ENCODE results near the gene SNX20.

SNX20 gene, protein sequence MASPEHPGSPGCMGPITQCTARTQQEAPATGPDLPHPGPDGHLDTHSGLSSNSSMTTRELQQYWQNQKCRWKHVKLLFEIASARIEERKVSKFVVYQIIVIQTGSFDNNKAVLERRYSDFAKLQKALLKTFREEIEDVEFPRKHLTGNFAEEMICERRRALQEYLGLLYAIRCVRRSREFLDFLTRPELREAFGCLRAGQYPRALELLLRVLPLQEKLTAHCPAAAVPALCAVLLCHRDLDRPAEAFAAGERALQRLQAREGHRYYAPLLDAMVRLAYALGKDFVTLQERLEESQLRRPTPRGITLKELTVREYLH

DNA sequence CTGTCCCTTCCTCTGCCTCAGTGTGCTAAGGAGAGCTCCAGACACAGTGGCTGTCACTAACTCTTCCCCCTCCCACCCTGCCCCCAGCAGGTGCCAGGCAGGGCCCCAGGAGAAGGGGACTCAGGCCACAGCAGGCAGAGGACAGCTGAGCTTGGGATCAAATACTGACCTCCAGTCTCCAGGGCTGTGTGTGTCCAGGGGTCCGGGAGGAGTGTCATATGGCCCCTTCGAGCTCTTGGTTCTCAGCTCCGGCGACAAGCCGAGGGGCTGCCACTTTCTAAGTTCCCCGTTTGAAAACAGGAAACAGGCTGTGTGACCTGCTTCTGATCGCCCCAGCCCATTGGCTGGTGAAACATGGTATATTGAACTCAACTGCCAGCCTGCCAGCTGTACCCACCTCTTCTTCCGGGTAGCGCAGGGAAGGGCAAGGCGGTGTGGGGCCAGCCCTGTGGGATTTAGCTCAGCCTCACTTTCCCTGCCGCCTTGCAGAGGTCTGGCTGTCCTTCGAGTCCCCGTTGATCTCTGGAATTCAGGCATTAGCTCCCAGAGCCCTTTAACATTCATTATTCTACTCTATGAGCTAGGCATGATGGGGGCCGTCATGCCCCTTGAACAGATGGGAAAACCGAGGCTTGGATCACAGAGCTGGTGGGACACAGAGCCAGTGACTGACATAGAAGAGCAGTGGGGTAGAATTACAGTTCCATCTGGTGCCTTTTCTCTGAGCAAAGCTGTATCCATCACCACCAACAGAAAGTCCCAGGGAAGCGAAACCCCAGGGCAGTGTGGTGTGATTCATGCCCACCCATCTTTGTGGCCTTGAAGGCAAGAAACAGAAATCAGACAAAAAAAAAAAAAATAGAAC lies at the start of gene SNX20:
SNX20 (minus strand) TSS at position 292 of the 865 bp plus-strand sequence. CDS start 3,786 bp downstream, outside the sequence.
- DNase-seq, result no peak

DNA sequence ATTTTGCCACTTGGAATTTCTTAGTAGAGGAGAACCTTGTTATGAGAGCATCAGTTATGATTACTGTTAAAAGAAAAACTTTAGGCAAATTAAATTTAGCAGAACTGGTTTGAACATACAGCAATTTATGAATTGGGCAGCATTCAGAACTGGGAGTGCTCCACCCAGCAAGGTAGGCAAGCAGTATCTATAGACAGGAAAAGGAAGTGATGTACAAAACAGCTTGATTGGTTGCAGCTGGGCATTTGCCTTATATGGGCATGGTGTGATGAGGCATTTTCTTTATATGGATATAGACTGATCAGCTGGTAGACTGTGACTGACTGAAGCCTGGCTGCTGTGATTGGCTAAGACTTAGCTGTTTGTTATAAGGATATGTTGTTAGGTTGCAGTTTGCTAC lies 43.2 kb upstream of the SNX20 start:
- no peak for DNase-seq

DNA sequence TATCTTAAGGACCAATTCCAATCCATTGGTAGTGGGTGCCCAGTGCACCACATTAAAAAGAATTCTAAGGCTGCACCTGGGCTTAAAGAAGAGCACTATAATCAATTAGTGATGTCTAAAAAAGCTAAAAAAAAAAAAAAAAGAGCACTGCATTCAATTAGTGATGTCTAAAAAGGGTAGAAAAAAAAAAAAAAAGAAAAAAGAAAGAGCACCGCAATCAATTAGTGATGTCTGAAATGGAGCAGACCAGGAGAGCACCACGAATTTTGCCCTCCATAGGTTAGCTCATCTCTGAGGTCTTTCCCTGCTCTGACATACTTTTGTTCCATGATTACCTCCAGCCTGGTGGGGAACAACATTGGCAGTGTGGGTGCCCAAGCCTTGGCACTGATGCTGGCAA lies 41.8 kb upstream of the SNX20 start:
- no peak for DNase-seq

DNA sequence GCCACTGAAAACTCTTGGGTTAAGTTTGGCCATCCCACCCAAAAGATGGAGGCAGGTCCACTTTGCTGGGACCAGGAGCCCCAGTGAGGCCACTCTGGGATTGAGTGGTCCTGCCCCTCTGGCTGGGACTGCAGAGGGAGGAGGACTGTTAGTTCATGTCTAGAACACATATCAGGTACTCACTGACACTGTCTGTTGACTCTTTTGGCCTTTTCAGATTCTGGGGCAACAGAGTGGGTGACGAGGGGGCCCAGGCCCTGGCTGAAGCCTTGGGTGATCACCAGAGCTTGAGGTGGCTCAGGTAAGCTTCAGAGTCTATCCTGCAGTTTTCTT lies 41.3 kb upstream of the SNX20 start:
- DNase-seq, result no peak

DNA sequence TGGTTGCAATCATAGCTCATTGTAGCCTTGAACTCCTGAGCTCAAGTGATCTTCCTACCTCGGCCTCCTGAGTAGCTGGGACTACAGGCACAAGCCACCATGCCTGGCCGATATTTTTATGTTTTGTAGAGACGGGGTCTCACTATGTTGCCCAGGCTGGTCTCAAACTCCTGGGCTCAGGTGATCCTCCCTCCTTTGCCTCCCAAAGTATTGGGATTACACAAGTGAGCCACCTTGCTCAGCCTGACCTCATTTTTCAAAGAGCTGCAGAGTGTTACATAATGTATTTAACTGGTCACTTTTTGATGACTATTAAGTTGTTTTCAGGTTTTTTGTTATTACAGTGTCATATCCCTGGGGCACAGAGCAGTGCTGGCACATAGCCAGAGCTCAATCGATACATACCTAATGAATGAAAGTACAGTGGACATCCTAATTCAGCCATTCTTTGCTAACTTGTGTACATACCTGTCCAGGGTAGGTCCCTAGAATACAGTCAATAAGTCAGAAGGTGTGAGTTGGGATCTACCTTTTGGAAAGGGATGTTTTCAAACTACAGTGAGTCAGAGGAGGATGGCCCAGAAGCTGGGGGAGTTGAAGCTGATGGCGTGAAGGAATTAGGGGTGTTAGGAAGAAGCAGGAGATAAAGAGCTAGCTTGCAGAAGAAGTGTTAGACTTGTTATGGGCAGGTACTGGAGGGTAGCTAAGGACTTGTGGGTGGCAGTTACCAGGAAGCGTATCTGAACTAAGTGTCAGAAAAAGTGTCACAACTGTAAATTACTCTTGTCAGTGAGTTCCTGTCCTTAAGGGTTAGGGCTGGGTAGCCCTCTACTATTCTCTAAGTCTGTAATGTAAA lies 40.7 kb upstream of the SNX20 start:
- no peak for DNase-seq

DNA sequence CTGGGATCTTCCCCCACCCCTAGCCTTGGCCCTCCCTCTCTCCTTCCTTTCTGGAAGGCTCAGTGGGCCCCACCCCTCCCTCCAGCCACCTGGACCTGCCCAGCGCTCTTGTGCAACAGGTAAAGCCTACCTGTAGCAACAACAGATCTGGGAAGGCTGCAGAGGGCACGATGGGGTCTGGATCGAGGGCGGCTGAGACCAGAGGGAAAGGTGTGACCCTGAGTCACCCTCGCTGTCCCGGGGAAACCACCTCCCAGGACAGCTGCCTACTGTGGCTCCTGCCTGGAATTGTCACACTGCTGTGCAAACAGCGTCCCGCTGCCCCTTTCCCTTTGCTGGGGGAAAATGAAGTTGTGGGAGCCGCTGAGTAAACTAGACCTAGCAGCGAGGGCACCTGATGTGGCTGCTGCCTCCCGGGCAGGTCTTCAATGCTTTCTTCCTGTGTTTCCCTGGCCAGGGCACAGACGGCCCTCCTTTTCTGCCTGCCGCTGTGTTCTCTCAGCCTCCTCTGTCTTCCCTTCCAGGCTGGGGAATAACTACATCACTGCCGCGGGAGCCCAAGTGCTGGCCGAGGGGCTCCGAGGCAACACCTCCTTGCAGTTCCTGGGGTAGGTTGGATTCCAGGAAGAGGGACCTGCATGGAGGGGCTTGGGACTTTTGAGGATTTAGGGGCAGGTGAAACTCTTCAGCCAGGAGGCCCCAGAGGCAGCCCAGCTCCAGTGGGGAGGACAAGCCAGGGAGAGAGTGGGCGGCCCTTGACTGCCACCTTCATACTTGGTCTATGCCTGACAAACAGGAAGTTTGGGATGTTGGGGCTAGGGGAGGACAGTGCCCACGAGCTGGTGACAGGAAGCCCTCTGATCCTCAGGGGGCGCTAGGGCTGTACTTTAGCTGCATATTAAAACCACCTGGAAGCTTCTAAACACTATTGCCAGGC lies 38.6 kb upstream of the SNX20 start:
- no peak for DNase-seq

DNA sequence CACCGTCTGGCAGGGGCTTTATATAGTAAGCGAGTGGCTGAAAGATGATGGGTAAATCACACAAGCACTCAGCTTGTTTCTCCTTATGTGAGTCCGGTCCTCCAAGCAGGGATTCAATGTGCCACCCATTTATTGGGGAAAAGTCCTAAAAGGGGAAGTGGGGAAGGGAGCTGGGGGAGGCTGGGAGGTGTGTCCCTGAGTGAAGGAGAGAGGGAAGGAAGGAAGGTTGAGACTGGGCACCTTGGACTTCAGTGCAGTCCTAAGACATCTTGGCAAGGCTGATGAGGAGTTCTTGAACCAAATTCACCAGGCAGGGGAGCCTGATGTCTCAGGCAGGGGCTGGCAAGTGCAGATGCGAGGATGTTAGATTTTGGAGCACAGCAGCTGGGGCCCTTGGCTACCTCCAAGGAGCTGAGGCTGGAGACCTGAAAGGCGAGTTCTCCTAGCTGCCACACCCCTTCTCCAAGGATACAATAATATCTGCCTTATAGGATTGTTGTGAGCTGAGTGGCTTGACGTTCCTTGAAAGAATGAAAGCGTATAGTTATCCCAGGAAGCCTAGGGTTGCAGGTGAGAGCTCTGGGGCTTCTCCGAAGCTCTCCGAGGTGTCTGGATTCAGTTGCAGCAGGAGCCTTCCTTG lies 37.8 kb upstream of the SNX20 start:
- no peak for DNase-seq

DNA sequence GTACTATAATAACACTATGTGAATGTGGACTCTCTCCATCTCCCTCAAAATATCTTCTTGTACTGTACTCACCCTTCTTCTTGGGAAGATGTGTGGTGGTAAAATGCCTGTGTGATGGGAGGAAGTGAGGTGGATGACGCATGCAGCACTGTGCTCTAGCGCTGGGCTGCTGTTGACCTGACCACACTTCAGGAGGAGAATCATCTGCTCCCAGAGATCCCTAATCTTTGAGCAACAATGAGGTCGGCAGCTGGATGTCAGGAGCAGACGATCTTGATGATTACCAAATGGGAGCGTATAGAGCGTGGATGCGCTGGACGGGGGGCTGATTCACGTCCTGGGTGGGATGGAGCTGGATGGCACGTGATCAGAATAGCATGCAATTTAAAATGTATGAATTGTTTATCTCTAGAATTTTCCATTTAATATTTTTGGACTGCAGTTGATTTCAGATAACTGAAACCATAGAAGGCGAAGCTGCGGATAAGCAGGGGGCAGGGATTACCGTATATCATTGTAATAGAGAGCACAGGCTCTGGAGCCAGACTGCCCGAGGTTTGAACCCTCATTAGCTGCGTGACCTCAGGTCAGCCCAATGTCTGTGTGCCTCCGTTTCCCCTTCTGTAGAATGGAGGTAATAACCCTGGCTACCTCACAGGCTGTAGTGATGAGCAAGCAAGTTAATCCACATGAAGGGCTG lies 37.1 kb upstream of the SNX20 start:
- no peak for DNase-seq

DNA sequence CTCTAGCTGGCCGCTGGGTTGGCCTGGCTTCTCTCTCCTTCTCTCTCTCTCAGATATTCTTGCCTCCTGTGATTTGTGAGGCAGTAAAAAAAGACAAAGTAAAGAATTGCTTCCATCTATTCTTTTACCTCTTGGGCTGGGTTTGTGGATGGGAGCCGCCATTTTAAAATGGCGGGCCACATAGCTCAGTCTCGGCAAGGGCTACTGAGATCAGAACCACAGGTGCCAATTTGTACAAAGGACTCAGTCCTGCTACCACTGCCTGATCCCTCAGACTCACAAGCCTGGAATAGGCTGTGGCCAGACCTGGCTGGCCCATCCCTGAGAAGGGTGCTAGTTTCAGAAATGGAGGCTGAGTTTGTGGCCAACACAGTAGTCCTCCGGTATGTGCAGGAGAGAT lies 36.4 kb upstream of the SNX20 start:
- DNase-seq, result no peak

DNA sequence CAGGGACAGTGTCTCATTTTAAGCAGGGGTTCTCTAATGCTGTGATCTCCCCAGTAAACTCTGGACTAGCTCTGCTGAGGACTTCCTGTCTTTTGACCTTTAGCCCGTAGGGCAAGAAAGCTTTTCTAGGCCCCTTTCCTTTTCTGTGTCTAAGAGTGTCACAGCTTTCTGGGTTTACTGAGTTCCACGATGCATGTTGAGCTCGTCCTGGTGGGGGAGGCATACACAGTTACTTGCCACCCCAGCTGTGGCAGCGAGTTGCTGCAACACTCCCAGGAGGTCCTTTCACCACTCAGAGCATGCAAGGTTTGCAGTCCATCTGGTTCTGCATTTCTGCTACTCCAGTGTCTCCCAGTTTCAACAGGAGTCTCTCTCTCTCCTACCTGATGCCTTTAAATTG lies 36.0 kb upstream of the SNX20 start:
- no peak for DNase-seq

DNA sequence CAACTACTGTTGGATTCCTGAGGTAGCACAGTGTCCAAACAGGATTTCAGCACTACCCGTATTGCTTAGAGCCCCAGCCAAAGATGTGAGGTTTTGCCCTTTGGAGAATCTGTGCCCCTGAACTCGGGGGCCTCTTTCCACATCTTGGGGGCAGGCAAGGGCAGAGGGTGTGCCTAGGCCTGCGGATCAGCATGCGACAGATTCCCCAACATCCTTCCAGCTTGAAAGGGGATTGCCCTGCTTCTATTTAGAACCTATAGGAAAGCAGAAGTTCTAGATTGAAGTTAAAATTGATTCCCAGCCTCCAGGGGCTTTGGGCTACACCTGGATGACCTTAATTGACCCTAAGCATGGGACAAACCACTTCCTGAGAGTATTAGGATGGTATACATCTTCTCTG lies 31.8 kb upstream of the SNX20 start:
- no peak for DNase-seq

DNA sequence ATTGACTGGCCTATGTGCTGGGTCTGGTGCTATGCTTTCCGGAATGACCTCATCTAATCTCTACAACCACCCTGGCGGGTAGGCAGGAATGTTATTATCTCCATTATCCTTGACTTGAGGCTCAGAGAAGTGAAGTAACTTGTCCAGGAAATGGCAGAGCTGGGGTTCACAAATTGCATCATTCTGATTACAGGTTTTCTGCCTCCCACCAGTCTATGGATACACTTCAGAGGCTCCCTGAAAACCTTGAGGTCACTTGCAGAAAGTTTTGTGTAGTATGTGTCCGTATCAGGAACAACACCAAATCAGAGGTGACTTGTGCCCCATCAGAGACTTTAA lies 31.4 kb upstream of the SNX20 start:
- DNase-seq, result no peak

DNA sequence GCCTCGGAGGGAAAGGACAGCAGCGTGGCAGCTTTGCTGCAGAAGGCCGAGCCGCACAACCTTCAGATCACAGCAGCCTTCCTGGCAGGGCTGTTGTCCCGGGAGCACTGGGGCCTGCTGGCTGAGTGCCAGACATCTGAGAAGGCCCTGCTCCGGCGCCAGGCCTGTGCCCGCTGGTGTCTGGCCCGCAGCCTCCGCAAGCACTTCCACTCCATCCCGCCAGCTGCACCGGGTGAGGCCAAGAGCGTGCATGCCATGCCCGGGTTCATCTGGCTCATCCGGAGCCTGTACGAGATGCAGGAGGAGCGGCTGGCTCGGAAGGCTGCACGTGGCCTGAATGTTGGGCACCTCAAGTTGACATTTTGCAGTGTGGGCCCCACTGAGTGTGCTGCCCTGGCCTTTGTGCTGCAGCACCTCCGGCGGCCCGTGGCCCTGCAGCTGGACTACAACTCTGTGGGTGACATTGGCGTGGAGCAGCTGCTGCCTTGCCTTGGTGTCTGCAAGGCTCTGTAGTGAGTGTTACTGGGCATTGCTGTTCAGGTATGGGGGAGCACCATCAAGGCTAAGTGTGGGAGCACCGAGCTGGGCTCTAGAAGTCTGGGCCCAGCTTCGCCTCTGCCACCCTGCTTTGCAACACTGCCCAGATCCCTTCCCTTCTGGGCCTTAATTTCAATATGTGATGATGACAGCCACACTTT lies 30.9 kb upstream of the SNX20 start:
- no peak for DNase-seq

DNA sequence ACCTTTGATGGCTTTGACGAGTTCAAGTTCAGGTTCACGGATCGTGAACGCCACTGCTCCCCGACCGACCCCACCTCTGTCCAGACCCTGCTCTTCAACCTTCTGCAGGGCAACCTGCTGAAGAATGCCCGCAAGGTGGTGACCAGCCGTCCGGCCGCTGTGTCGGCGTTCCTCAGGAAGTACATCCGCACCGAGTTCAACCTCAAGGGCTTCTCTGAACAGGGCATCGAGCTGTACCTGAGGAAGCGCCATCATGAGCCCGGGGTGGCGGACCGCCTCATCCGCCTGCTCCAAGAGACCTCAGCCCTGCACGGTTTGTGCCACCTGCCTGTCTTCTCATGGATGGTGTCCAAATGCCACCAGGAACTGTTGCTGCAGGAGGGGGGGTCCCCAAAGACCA lies 29.9 kb upstream of the SNX20 start:
- DNase-seq, result no peak

DNA sequence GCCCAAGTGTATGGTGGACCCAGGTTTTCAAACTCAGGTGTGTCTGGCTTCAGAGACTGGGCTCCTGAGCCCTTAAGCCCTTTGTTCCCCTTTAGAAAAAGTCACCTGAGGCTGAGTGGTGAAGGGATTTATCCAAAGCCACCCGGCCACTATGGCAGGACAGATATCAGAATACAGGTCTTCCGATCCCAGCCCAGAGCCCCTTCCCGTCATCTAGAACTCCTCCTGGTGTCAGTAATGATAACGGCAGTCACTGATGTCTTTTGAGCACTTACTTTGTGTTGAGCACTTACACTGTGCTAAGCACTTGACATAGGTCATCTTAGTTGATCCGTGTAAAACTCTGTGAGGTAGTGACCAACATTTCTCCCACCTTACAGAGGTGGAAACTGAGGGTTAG lies 28.9 kb upstream of the SNX20 start:
- no peak for DNase-seq

DNA sequence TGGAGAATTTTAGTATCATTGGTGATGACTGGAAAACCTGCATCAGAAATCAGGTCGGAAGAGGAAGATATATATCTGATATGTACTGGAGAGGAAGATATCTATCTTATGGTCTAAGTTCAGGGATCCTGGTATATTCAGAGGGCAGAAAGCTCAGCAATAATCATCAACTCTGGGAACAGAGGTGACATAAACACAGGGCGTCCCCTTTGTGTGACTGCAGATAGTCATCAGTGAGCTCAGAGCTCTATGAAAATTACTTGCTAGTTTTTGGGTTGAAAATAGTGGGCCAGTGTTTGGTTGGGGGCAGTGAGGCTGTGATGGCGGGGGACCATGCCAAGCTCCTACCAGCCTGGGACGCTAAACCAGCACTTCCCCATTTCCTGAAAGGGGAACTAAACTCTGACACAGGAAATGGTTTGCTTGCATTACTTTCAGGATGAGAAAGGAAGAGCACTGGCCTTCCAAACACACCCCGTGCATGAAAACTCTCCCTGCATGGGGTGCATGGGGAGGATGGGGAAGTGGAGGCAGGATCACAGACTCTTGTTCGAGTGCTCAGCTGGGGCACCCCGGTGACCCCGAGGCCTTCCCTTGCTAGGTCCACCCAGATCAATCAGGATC lies 28.1 kb upstream of the SNX20 start:
- no peak for DNase-seq

DNA sequence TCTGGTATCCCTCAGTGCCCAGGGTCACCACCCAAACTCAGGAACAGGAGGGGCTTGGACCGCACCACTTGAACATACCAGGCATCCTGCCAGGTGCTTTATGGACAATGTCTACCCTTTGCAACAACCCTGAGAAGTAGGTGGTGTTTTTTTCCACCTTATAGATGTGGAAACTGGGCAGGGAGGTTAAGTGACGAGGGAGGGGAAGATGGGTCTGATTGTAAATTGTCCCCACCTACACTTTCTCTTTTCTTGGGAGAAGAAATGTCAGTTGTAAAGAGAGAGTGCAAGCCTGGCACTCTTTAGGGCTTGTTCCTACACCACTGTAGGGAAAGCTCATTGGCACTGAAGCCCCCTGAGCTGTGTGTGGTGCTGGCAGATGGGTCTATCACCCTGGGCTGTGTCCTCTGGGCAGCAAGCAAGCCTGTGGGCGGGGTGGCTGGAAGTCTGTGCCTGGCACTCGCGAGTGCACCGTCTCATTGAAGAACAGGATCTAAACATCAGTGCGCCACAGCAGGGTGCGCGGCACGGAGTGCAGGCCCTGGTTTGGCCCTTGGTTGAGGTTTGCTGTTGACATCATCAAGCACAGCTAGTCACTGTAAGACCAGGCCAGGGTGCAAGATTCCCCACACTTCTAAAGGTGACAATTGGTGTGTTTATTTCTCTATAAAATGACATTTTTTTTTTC lies 27.4 kb upstream of the SNX20 start:
- no peak for DNase-seq

DNA sequence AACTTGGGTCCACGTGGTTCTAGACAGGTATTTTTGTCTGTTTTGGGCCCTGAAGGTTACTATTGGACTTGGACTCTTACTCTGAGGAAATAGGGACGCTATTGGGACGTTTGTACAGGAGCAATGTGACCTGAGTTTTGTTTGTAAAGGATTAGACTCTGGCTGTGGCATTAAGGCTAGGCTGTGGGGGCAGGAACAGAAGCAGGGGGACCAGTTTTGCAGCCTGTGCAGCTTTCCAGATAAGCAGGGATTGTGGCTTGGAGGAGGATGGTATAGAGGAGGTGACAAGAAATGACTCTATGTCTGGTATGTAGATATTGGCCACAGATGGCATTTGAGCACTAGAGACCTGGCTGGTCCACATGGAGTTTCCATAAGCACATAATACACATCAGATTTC lies 25.1 kb upstream of the SNX20 start:
- no peak for DNase-seq

DNA sequence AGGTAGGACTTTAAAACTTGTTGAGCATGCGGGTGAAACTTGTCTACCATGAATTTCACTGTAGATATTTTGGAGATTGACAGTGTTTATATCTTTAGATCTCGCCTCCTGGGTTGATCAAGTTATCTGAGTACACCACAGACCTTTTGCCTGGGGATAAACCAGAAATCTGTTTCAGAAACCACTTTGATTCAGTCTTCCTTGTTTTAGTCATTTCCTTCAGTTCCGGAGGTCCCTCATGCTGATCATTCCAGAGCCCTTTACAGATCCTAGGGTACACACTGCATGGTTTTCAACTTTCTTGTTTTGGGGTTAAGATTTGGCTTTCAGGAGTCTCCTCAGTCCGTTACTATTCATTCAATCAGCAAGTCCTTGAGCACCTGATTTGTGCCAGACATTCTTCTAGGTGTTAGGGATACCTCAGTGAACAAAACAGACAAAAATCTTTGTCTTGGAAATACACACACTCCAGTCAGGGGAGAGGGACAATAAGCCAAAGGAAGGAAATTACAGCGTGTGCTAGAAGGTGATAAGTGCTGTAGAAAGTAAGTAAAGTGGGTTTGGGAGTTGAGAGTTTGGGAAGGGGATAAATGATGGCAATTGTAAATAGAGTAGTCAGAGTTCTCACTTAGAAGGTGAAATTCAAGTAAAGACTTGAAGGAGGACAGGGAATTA lies 24.5 kb upstream of the SNX20 start:
- DNase-seq, result no peak
